GM20000 (cell line): Measurements from ENCODE around the gene ALDH3B1.

ENCODE experiments used
- DNase-seq: peaks from one replicate; pipeline ENCODE4 v3.0.0; 2012; ENCODE audit warnings: low spot score
- CTCF ChIP-seq: IDR thresholded peaks from 2 replicates; pipeline ENCODE4 v1.5.1; 2012; ENCODE audit warnings: mild to moderate bottlenecking, control low read depth; ENCODE audit errors: extremely low read depth, missing control alignments

ALDH3B1 gene

GRCh38 chr11:68040101-68040956 lies 30.2 kb downstream of the ALDH3B1 start:
- no peak for TF ChIP-seq CTCF
- peak; percentile 92 for DNase-seq

- DNase-seq = no peak
- no peak for TF ChIP-seq CTCF
These were observed 30.9 kb downstream of the ALDH3B1 start for GRCh38 chr11:68040957-68041591.

GRCh38 chr11:68041617-68042218 lies 31.6 kb downstream of the ALDH3B1 start:
- no peak for DNase-seq
- no peak for TF ChIP-seq CTCF

GRCh38 chr11:68042219-68043028 lies 32.3 kb downstream of the ALDH3B1 start:
- no peak for TF ChIP-seq CTCF
- DNase-seq = no peak

- peak; percentile 20 for DNase-seq
- no peak for TF ChIP-seq CTCF
These were observed 32.9 kb downstream of the ALDH3B1 start for GRCh38 chr11:68043029-68043348.

GRCh38 chr11:68043349-68044144 lies 33.4 kb downstream of the ALDH3B1 start:
- peak; percentile 25 for DNase-seq
- TF ChIP-seq CTCF = no peak
